Thoracic aorta (tissue), 2 donors: Measurements from ENCODE around the gene A3GALT2. TPM values are rescaled to one million over a fixed set of nuclear protein-coding genes. Genes with fewer than 3 reads are reported as not detected.

Experiments
- ATAC-seq: fragments of 150-250 bp; one replicate; pipeline ENCODE4 v1.8.0; 2017; ENCODE audit warnings: low read depth; ENCODE audit not compliant: insufficient number of reproducible peaks, low FRiP score
- DNase-seq: peaks from one replicate; pipeline ENCODE4 v3.0.0-alpha.2; 2020; ENCODE audit warnings: low spot score
- H3K27ac ChIP-seq, 2 donors: fragments of 200-600 bp; sonication (generic); 1 replicate in 1 of 2; 2 replicates in 1 of 2; pipeline ENCODE4 v1.5.1; 2016; ENCODE audit warnings: mild to moderate bottlenecking in 2 of 2, moderate library complexity in 2 of 2
- H3K27me3 ChIP-seq: fragments of 200-600 bp; sonication (generic); replicated peaks from 2 replicates; pipeline ENCODE4 v1.6.0; 2016; ENCODE audit warnings: mild to moderate bottlenecking; ENCODE audit not compliant: insufficient read depth
- H3K36me3 ChIP-seq: fragments of 200-600 bp; sonication (generic); one replicate; pipeline ENCODE4 v1.5.1; 2016
- H3K4me1 ChIP-seq, 2 donors: fragments of 200-600 bp; sonication (generic); 1 replicate in 1 of 2; 2 replicates in 1 of 2; pipeline versions ENCODE4 v1.5.1 to v1.6.0; 2016; ENCODE audit warnings: low read depth in 2 of 2, mild to moderate bottlenecking in 1 of 2; ENCODE audit not compliant: control insufficient read depth in 1 of 2
- H3K4me3 ChIP-seq: fragments of 200-600 bp; sonication (generic); 2 replicates; pipeline ENCODE4 v1.5.1; 2016; ENCODE audit warnings: mild to moderate bottlenecking
- H3K9me3 ChIP-seq: fragments of 200-600 bp; sonication (generic); 2 replicates; pipeline ENCODE4 v1.5.1; 2016
- CTCF ChIP-seq: fragments of 200-600 bp; sonication (generic); IDR thresholded peaks from one replicate; pipeline ENCODE4 v1.5.1; 2019; ENCODE audit warnings: antibody characterized with exemption
- total RNA-seq, 2 donors: library from RNA; depleted of rRNA; stranded (reverse); fragments of >200 nt; gene quantifications; one replicate each; pipeline versions ENCODE4 v1.1.0 to v1.2.3, GENCODE V29; 2016

Gene A3GALT2
- total RNA-seq, 2 donors from 2014 or later, result 0.54 to 0.71 TPM

GRCh38 chr1:33297911-33298622 lies 22.8 kb downstream of the A3GALT2 start:
- Histone ChIP-seq H3K36me3 (peaks cover 30% of the 10 kb centered on the region), H3K27me3 (no peaks in the 10 kb centered on the region), H3K27ac (peak overlapping the region in 1 of 2 donors; percentile 40), H3K4me3 (no peak overlapping the region), H3K4me1 (peaks cover 3 to 42% of the 10 kb centered on the region in 2 donors), H3K9me3 (no peaks in the 10 kb centered on the region)
- no peak for TF ChIP-seq CTCF
- ATAC-seq (no peak), DNase-seq (no peak)

- Histone ChIP-seq H3K27me3 (no peaks in the 10 kb centered on the region), H3K27ac (no peak overlapping the region), H3K4me1 (peaks cover 3 to 49% of the 10 kb centered on the region in 2 donors), H3K36me3 (peaks cover 30% of the 10 kb centered on the region), H3K9me3 (no peaks in the 10 kb centered on the region), H3K4me3 (no peak overlapping the region)
- no peak for DNase-seq
- no peak for TF ChIP-seq CTCF
- ATAC-seq, result no peak
These were observed 24.1 kb downstream of the A3GALT2 start for GRCh38 chr1:33296824-33297223.

GRCh38 chr1:33296082-33296458 lies 24.8 kb downstream of the A3GALT2 start:
- Histone ChIP-seq H3K27me3 (no peaks in the 10 kb centered on the region), H3K4me3 (no peak overlapping the region), H3K36me3 (peaks cover 30% of the 10 kb centered on the region), H3K9me3 (no peaks in the 10 kb centered on the region), H3K4me1 (peaks cover 3 to 47% of the 10 kb centered on the region in 2 donors), H3K27ac (peak overlapping the region in 1 of 2 donors; percentile 59)
- ATAC-seq (no peak), DNase-seq (no peak)
- no peak for TF ChIP-seq CTCF

- peaks cover 2 to 42% of the 10 kb centered on the region in 2 donors for H3K4me1 ChIP-seq
- peak; percentile 63 for DNase-seq
- ATAC-seq, result peak; percentile 48
- TF ChIP-seq CTCF, result peak; percentile 99
- H3K36me3 ChIP-seq, result peaks cover 30% of the 10 kb centered on the region
- no peaks in the 10 kb centered on the region for H3K27me3 ChIP-seq
- H3K9me3 ChIP-seq, result no peaks in the 10 kb centered on the region
- H3K4me3 ChIP-seq, result no peak overlapping the region
- peak overlapping the region in 1 of 2 donors; percentile 59 for H3K27ac ChIP-seq
These were observed 25.3 kb downstream of the A3GALT2 start for GRCh38 chr1:33295450-33296081.

GRCh38 chr1:33295023-33295422 lies 25.9 kb downstream of the A3GALT2 start:
- H3K36me3 ChIP-seq, result peaks cover 26% of the 10 kb centered on the region

More at GRCh38 chr1:33295023-33295422, 25.9 kb downstream of the A3GALT2 start:
- H3K27ac ChIP-seq, result peak overlapping the region in 1 of 2 donors; percentile 59
- DNase-seq (no peak), ATAC-seq (no peak)
- H3K9me3 ChIP-seq, result no peaks in the 10 kb centered on the region
- H3K4me3 ChIP-seq, result no peak overlapping the region
- H3K4me1 ChIP-seq, result peaks cover 0 to 38% of the 10 kb centered on the region in 2 donors
- H3K27me3 ChIP-seq, result no peaks in the 10 kb centered on the region
- no peak for TF ChIP-seq CTCF
